NOMO-1 treated with dmso at 0.1 percent for 144 hours (cell line): ENCODE measurements around the gene CLDN5.

ENCODE experiments used
- DNase-seq: peaks from one replicate; lab custom pipeline; 2025; ENCODE audit not compliant: unreplicated experiment; lab: John Stamatoyannopoulos, UW

The CLDN5 gene

DNA sequence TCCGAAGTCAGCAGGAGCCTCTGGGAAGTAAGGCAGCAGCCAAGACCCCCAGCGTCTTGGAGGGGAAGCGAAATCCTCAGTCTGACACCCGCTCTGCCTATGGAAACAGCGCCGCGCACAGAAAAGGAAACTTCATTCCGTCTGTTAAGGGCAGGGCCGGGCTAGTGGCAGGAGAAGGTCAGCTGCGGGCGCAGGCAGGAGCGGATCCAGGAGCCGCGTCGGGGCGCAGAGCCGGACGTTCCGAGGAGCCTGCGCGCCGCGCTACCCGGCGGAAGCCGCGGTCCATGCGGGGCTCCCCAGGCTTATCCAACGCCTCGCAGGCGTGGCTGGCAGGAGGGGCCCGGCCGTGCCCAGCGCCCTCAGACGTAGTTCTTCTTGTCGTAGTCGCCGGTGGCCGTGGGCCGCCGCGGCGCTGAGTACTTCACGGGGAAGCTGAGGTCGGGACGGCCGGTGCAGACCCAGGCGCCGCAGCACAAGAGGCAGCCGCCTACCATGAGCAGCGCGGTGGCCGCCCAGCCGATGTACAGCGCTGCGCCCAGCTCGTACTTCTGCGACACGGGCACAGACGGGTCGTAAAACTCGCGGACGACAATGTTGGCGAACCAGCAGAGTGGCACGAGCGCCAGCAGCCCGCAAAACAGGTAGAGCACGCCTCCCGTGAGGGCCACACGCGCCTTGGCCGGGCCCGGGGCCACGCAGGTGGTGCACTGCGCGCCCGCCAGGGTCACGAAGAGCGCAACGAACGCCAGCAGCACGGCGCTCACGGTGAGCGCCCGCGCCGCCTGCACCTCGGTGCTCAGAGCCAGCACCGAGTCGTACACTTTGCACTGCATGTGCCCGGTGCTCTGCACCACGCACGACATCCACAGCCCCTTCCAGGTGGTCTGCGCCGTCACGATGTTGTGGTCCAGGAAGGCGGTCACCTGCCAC is 705 bp downstream of the CLDN5 start:
- DNase-seq, result no peak

- no peak for DNase-seq
These were observed 1.4 kb downstream of the CLDN5 start for GRCh38 chr22:19522881-19523239.

GRCh38 chr22:19522190-19522880 is 1.9 kb downstream of the CLDN5 start:
- DNase-seq, result no peak

DNA sequence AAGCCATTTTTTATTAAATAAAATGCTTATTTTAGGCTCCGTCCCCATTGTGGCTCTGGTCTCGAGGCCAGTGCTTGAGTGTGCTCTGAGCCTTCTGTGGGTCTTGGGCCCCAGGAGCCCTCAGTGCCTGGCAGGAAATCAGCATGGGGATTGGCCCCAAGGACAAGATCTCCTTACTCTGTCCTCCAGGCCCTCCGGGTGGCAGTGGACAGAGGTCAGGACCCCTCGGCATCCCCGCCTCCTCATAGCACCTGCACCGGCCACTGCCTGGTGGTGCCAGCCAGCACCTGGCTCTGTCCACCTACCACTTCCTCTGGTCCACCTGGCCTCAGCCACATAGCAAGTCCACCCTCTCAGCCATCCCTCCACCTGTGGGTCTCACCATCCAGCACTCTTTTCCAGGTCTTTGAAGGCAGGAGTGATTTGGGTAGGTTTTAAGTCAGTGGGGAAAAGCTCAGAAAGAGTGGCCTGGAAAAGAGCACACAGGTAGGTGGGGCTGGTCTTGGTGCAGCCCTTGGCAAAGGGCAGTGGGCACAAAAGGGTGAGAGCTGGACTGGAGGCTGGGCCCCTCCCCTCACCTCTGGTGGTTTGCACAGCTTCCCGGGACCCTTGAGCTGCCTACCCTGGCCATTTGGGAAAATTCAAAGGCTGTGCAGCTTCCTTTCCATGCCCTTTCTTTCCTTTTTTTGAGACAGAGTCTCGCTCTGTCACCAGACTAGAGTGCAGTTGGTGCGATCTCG is 3.5 kb downstream of the CLDN5 start:
- DNase-seq, result no peak

- no peak for DNase-seq
These were observed 4.2 kb downstream of the CLDN5 start for GRCh38 chr22:19520007-19520406.

DNA sequence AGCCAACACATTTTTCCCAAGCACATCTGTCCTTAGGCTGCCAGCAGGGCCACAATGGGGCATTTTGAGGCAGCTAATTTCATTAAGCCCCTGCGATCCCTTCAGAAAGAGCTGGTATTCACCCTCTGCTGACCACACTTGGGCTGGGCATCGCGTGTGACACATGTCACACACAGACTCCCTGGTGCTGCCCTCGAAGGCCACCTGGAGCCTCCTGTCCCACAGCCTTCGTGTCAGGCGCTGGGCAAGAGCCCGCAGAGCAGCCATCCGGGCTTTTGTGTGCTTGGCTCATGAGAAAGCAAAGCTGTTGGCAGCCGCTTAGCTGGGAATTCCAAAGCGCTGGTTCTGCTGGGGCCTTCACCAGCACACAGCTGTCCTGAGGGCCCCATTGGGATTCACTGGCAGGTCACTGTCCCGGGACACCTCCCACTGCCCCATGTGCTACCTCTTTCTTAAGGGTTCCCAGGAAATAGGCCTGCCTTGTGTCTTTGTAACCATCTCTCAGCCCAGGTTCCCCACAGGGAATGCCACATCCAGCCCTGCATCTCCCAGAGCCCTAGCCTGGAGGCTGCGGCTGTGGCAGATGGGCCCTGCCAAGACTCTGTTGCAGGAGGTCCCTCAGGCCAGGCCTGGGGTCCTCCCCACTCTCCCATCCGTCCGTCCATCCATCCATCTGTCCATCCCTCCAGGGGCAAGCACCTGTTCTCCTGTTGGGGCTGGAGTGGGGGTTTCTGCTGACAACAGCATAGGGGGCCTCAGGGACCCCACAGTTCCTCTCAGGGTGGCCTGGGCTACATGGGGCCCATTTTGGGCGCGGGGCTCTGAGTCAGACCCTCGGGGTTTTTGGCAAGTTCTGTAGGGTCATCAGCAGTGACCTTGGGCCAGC is 4.9 kb downstream of the CLDN5 start:
- DNase-seq, result no peak

GRCh38 chr22:19518635-19519034 is 5.6 kb downstream of the CLDN5 start:
- no peak for DNase-seq

DNA sequence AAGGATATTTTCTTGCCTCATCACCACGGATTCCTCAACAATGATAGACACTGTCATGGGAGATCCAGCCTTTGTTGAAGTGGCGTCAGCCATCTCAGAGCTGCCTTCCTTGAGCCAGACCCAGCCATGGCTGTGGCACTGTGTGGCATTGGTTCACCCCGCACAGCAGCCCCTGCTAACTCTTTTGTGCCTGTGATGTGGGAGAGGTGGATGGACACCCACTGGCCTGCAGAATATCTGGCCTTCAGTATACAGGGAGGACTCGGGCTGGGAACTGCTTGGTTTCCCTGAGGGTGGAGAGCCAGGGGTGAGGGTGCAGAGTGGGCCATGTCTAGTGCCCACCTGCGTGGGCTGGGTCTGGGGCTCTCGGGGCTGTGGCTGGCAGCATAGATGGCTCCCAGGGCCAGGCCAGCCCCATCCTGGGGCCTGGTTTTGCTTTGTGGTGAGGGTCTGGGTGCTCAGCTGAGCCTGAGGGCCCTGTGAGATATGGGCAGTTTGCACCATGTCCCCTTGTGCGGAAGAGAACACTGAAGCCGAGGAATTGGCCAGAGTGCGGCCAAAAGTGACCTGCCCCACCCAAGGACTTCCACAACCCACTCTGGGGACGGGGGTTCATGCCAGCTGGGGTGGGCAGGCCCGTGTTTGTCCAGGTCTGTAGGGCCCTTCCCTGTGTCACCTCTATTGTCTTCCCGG is 6.1 kb downstream of the CLDN5 start:
- no peak for DNase-seq

- no peak for DNase-seq
These were observed 7.1 kb downstream of the CLDN5 start for GRCh38 chr22:19517171-19517500.

DNA sequence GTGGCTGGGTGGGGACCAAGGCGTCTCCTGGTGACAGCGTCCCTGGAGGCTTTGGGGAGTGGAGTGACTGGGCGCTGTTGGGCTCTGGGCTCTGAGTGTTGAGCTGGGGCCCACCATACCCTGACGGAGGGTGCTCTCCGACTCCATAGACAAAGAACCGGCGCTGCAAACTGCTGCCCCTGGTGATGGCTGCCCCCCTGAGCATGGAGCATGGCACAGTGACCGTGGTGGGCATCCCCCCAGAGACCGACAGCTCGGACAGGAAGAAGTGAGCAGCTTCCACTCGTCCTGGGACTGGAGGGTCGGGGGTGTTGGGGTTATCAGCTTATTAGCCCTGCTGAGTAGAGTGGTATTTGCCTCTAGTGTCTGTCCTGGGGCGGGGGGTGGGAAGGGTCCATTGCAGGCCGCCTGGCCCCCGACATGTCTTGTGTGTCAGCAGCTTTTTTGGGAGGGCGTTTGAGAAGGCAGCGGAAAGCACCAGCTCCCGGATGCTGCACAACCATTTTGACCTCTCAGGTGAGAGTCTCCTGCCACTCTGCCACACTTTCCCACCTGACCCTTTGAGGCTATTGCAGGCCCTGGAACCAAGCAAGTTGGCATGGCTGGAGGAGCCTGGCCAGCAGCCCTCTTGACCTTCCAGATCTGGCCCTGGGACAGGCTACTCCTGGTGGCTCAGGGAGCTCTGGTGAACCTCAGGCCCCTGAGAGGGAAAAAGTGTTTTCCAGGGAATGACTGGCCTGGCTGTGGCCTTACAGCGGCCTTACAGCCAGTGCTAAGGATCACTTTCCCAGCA is 7.6 kb downstream of the CLDN5 start:
- DNase-seq, result no peak

DNA sequence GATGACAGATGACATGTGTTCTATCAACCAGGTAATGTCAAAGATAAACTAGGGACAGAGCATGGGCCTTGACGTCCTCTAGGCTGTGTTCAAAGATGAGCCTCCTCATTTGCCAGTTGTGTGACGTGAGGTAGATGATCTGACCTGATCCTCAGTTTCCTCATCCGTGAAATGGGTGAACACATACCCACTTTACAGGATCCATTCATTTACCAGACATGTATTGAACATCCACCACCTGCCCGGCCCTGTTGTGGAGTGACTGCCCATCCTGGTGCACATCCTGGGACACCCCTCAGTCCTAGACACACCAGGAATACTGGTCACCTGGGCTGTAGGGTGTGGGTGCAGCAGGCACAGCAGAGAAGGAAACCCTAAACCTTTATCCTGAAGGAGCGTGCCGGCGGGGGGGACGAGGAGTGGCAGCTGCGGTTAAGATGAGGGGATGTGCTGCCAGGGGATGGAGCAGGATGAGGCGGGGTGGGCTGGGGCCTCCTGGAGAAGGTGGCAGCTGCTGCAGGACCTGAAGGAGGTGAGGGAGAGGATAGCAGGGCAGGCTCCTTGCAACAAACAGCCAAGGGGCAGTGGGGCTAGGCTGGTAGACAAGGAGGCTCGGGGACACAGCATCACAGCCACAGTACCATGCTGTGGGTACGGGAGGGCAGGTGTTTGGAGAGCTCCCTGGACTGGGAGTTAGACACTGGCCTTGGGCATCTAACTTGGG is 8.4 kb downstream of the CLDN5 start:
- no peak for DNase-seq

DNA sequence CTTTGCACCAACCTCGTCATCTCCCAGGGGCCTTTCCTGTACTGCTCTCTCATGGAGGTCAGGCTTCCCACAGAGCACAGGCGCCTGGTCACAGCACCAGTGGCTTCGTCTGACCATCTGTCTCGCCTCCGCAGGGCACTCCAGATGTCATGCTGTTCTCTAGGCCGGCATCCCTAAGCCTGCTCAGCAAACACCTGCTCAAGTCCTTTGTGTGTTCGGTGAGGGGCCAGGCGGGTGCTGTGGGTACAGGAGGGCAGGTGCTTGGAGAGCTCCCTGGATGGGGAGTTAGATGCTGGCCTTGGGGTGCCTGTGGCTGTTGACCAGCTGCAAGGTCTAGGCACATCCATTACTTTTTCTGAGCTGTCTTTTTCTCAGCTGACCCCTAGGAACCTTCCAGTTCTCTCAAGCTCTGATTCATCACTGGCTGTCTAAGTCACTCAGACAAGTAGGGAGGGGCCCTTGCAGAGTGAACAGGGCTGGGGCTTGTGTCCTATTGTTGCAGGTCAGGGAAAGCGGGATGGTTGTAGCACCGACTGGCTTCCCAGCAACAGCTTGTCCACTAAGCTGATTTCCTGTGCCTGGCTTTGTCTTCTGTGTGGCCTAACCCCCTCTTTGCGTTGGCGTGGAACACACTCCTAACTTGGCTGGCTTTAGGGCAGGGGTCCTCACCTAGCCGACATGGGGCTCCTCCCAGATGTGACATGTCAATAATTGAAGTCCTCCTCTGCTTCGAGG is 9.2 kb downstream of the CLDN5 start:
- DNase-seq, result no peak

DNA sequence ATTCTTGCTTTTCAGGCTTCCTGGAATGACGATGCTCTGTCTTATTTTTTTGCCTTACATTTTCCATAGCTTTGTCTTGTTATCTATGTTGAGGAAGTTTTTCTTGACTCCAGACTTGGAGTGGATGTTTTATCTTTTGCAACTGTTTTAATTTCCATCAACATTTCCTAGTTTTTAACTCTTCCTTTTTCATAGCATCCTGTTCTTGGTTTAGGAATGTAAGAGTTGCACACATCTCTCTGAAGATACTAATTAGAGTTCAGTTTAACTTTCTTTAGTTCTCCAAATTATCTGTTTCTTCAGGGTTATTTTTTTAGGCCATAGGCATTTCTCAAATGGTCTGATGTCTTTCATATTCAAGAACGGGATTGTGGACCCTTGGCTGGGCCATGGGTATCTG is 10.4 kb downstream of the CLDN5 start:
- no peak for DNase-seq

DNA sequence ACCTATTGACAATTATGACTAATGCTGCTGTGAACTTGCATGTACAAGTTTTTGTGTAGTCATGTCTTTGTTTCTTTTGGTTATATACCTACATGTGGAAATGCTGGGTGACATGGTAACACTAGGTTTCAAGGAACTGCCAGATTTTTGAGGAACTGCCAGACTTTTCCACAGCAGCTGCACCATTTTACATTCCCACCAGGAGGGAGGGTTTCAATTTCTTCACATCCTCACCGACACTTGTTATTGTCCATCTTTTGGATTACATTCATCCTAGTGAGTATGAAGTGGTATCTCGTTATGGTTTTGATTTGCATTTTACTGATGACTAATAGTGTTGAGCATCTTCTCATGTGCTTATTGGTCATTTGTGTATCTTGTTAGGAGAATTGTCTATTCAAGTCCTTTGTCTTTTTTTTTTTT is 13.3 kb downstream of the CLDN5 start:
- DNase-seq, result no peak

GRCh38 chr22:19509923-19510322 is 14.3 kb downstream of the CLDN5 start:
- DNase-seq, result no peak

GRCh38 chr22:19509191-19509590 is 15.0 kb downstream of the CLDN5 start:
- DNase-seq, result no peak

DNA sequence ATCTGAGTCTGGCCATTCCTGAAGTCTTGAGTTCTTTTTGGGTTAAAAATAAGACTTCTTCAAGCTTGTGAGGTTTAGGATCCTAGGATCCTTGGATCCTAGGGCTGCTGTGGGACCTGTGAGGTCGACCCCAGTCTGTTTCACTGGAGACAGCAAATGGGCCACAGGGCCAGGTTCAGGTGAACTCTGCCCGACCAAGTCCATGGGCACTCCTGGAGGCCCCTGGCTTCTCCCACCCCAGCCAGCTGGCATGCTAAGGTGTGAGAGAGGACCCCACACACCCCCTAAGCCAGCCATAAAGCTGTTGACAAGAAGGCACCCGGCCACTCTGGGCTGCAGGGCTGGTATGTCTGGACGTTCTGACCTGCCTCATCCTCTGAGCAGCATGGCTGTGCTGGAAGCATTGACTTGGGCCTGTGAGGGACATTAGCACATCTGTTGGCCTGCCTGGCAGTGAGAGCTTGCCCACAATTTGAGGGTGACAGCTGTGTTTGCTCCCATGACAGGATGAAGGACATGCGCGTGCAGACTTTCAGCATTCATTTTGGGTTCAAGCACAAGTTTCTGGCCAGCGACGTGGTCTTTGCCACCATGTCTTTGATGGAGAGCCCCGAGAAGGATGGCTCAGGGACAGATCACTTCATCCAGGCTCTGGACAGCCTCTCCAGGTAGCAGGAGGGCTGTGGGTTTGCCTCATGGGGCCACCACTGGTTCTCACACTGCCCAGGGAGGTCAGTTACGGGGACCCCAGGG is 16.0 kb downstream of the CLDN5 start:
- DNase-seq, result no peak

GRCh38 chr22:19507534-19507861 is 16.7 kb downstream of the CLDN5 start:
- no peak for DNase-seq
